OCI-LY1 (cell line): ENCODE data around the gene ACRBP.
A peak's percentile ranks its signal among the peaks of the same experiment; 100 is the strongest.

Experiments used
- H2AFZ ChIP-seq: fragments of 200-600 bp; sonication (generic), shearing (Covaris generic); 2 replicates; pipeline ENCODE4 v1.6.0; 2014; ENCODE audit warnings: antibody characterized with exemption, mild to moderate bottlenecking, low read length
- H3F3A ChIP-seq: fragments of 200-600 bp; sonication (generic), shearing (Covaris generic); 2 replicates; pipeline ENCODE4 v1.6.0; 2014; ENCODE audit warnings: mild to moderate bottlenecking, antibody characterized with exemption, low read length, moderate library complexity; ENCODE audit not compliant: insufficient read depth
- H3K27ac ChIP-seq: fragments of 200-600 bp; sonication (generic); 2 replicates; pipeline ENCODE4 v1.5.1; 2014; ENCODE audit warnings: low read length, mixed run types, mild to moderate bottlenecking, low read depth; ENCODE audit not compliant: poor library complexity, severe bottlenecking
- H3K27me3 ChIP-seq: fragments of 200-600 bp; sonication (generic); 2 replicates; pipeline ENCODE4 v1.6.0; 2014; ENCODE audit warnings: antibody characterized with exemption, mild to moderate bottlenecking, low read length, moderate library complexity; ENCODE audit not compliant: insufficient read depth
- H3K36me3 ChIP-seq: fragments of 200-600 bp; sonication (generic); 2 replicates; pipeline ENCODE4 v1.6.1; 2014; ENCODE audit warnings: mild to moderate bottlenecking, antibody characterized with exemption, low read length, moderate library complexity, mixed read lengths; ENCODE audit not compliant: insufficient read depth
- H3K4me1 ChIP-seq: fragments of 200-600 bp; sonication (generic); 2 replicates; pipeline ENCODE4 v1.5.1; 2014; ENCODE audit warnings: mild to moderate bottlenecking, low read length, moderate library complexity; ENCODE audit not compliant: insufficient read depth, severe bottlenecking
- H3K4me2 ChIP-seq: fragments of 200-600 bp; sonication (generic), shearing (Covaris generic); 2 replicates; pipeline ENCODE4 v1.6.1; 2014; ENCODE audit warnings: low read length
- H3K4me3 ChIP-seq: fragments of 200-600 bp; sonication (generic); 2 replicates; pipeline ENCODE4 v1.5.1; 2014; ENCODE audit warnings: low read length, low read depth, mild to moderate bottlenecking, mixed read lengths; ENCODE audit not compliant: poor library complexity, severe bottlenecking
- H3K79me2 ChIP-seq: fragments of 200-600 bp; shearing (Covaris generic); 2 replicates; pipeline ENCODE4 v1.6.1; 2016; ENCODE audit warnings: mixed run types, low read length, mixed read lengths; ENCODE audit not compliant: insufficient read depth
- H3K9ac ChIP-seq: fragments of 200-600 bp; sonication (generic), shearing (Covaris generic); 2 replicates; pipeline ENCODE4 v1.6.1; 2014; ENCODE audit warnings: mild to moderate bottlenecking, low read length, mixed read lengths
- H3K9me2 ChIP-seq: fragments of 200-600 bp; sonication (generic), shearing (Covaris generic); 2 replicates; pipeline ENCODE4 v1.6.1; 2014; ENCODE audit warnings: low read depth, mild to moderate bottlenecking, low read length, mixed read lengths
- H3K9me3 ChIP-seq: fragments of 200-600 bp; shearing (Covaris generic); 2 replicates; pipeline ENCODE4 v1.6.1; 2014; ENCODE audit warnings: low read length, mixed read lengths
- H4K20me1 ChIP-seq: fragments of 200-600 bp; sonication (generic), shearing (Covaris generic); 2 replicates; pipeline ENCODE4 v1.6.0; 2016; ENCODE audit warnings: mild to moderate bottlenecking, low read length; ENCODE audit not compliant: insufficient read depth
- CTCF ChIP-seq: fragments of 200-600 bp; sonication (generic), shearing (Covaris generic); IDR thresholded peaks from 2 replicates; pipeline ENCODE4 v1.5.1; 2017; ENCODE audit warnings: mild to moderate bottlenecking, antibody characterized with exemption, low read length, moderate library complexity, mixed read lengths
- EZH2 ChIP-seq: fragments of 200-600 bp; sonication (generic), shearing (Covaris generic); IDR thresholded peaks from 2 replicates; pipeline ENCODE4 v1.8.0; 2017; ENCODE audit warnings: borderline replicate concordance, mixed run types, mild to moderate bottlenecking, antibody characterized with exemption, low read length, moderate library complexity, mixed read lengths

ACRBP gene

GRCh38 chr12:6620885-6621274, 26.4 kb downstream of the ACRBP start:
- H3K4me2 ChIP-seq = no peak overlapping the region
- H3K36me3 ChIP-seq = peaks cover 36% of the 10 kb centered on the region
- H4K20me1 ChIP-seq = no peaks in the 10 kb centered on the region
- H3K4me1 ChIP-seq = peaks cover 7% of the 10 kb centered on the region
- no peaks in the 10 kb centered on the region for H3K9me3 ChIP-seq
- no peak overlapping the region for H3K4me3 ChIP-seq
- H3K9me2 ChIP-seq = no peaks in the 10 kb centered on the region
- H3K79me2 ChIP-seq = no peaks in the 10 kb centered on the region
- no peaks in the 10 kb centered on the region for H3K27me3 ChIP-seq
- H2AFZ ChIP-seq = no peak overlapping the region
- H3F3A ChIP-seq = peaks cover 14% of the 10 kb centered on the region; the same call in 1 of the 2 replicates
- H3K27ac ChIP-seq = no peak overlapping the region
- TF ChIP-seq CTCF = no peak
- TF ChIP-seq EZH2 = no peak
- H3K9ac ChIP-seq = no peak overlapping the region

- Histone ChIP-seq H3K4me3 (no peak overlapping the region), H3K36me3 (peaks cover 36% of the 10 kb centered on the region), H2AFZ (no peak overlapping the region), H3K27me3 (no peaks in the 10 kb centered on the region), H3K79me2 (no peaks in the 10 kb centered on the region), H3K27ac (no peak overlapping the region), H3K4me1 (peaks cover 7% of the 10 kb centered on the region), H3K9me2 (no peaks in the 10 kb centered on the region), H4K20me1 (no peaks in the 10 kb centered on the region), H3K4me2 (no peak overlapping the region), H3K9me3 (no peaks in the 10 kb centered on the region), H3K9ac (no peak overlapping the region), H3F3A (peaks cover 18% of the 10 kb centered on the region; the same call in 1 of the 2 replicates)
- TF ChIP-seq EZH2 (no peak), CTCF (peak; percentile 19; the same call in 1 of the 2 replicates)
Observed at GRCh38 chr12:6620137-6620884, 26.9 kb downstream of the ACRBP start.

- no peak overlapping the region for H2AFZ ChIP-seq
- no peaks in the 10 kb centered on the region for H4K20me1 ChIP-seq
- H3K27me3 ChIP-seq = no peaks in the 10 kb centered on the region
- no peaks in the 10 kb centered on the region for H3K9me2 ChIP-seq
- no peak overlapping the region for H3K4me2 ChIP-seq
- H3K79me2 ChIP-seq = no peaks in the 10 kb centered on the region
- no peak overlapping the region for H3K27ac ChIP-seq
- peaks cover 18% of the 10 kb centered on the region; the same call in 1 of the 2 replicates for H3F3A ChIP-seq
- peaks cover 34% of the 10 kb centered on the region for H3K36me3 ChIP-seq
- TF ChIP-seq EZH2 (no peak), CTCF (no peak)
- H3K4me3 ChIP-seq = no peak overlapping the region
- no peaks in the 10 kb centered on the region for H3K9me3 ChIP-seq
- H3K9ac ChIP-seq = no peak overlapping the region
- H3K4me1 ChIP-seq = peaks cover 5% of the 10 kb centered on the region
Observed at GRCh38 chr12:6618483-6619225, 28.6 kb downstream of the ACRBP start.
